GM23338 (cell line): ENCODE results near the gene RFC1. TPM values are rescaled to one million over a fixed set of nuclear protein-coding genes. Genes with fewer than 3 reads are reported as not detected.

ENCODE experiments used
- ATAC-seq: fragments of 200-7000 bp; cut with Tn5 transposase; 3 replicates; pipeline ENCODE4 v1.9.1; 2020
- DNase-seq: peaks from one replicate; pipeline ENCODE4 v3.0.0-alpha.2; 2015; ENCODE audit warnings: low spot score
- H2AFZ ChIP-seq: fragments of 200-600 bp; sonication (generic); 2 replicates; pipeline ENCODE4 v1.8.0; 2016; ENCODE audit warnings: antibody characterized with exemption, mild to moderate bottlenecking, moderate library complexity
- H3F3A ChIP-seq: fragments of 200-600 bp; sonication (generic); replicated peaks from 2 replicates; pipeline ENCODE4 v1.8.0; 2017; ENCODE audit warnings: antibody characterized with exemption, mixed run types, low read depth
- H3K27ac ChIP-seq: fragments of 200-600 bp; sonication (generic); 2 replicates; pipeline ENCODE4 v1.6.1; 2016; ENCODE audit warnings: low read depth
- H3K27me3 ChIP-seq: fragments of 200-600 bp; sonication (generic); 2 replicates; pipeline ENCODE4 v1.8.0; 2016; ENCODE audit warnings: mild to moderate bottlenecking, mixed run types, moderate library complexity; ENCODE audit not compliant: insufficient read depth
- H3K36me3 ChIP-seq: fragments of 200-600 bp; sonication (generic); 2 replicates; pipeline ENCODE4 v1.8.0; 2016; ENCODE audit warnings: mild to moderate bottlenecking; ENCODE audit not compliant: insufficient read depth
- H3K4me1 ChIP-seq: fragments of 200-600 bp; sonication (generic); 2 replicates; pipeline ENCODE4 v1.8.0; 2016; ENCODE audit warnings: mild to moderate bottlenecking, moderate library complexity; ENCODE audit not compliant: insufficient read depth
- H3K4me2 ChIP-seq: fragments of 200-600 bp; sonication (generic); 2 replicates; pipeline ENCODE4 v1.7.1; 2017; ENCODE audit warnings: mixed run types
- H3K4me3 ChIP-seq: fragments of 200-600 bp; sonication (generic); 2 replicates; pipeline ENCODE4 v1.6.1; 2016; ENCODE audit warnings: mixed run types
- H3K79me2 ChIP-seq: fragments of 200-600 bp; sonication (generic); replicated peaks from 2 replicates; pipeline ENCODE4 v1.8.0; 2017; ENCODE audit warnings: mild to moderate bottlenecking; ENCODE audit not compliant: insufficient read depth
- H3K9me2 ChIP-seq: fragments of 200-600 bp; sonication (generic); 2 replicates; pipeline ENCODE4 v1.8.0; 2017; ENCODE audit not compliant: insufficient read depth
- H4K20me1 ChIP-seq: fragments of 200-600 bp; sonication (generic); replicated peaks from 2 replicates; pipeline ENCODE4 v1.8.0; 2017; ENCODE audit warnings: mild to moderate bottlenecking; ENCODE audit not compliant: insufficient read depth
- H3K27ac Mint-ChIP-seq: 2 replicates; pipeline ENCODE4 v1.8.0; 2020; ENCODE audit warnings: inconsistent platforms, mild to moderate bottlenecking, moderate library complexity, mixed read lengths
- H3K27me3 Mint-ChIP-seq: 3 replicates; pipeline ENCODE4 v1.8.0; 2022; ENCODE audit warnings: low read depth, mild to moderate bottlenecking, moderate library complexity, mixed read lengths, inconsistent platforms; ENCODE audit not compliant: insufficient read depth, poor library complexity
- H3K36me3 Mint-ChIP-seq: 3 replicates; pipeline ENCODE4 v1.8.0; 2021; ENCODE audit warnings: low read depth, mild to moderate bottlenecking, inconsistent platforms, moderate library complexity, mixed read lengths
- H3K4me1 Mint-ChIP-seq: 3 replicates; pipeline ENCODE4 v1.8.0; 2020; ENCODE audit warnings: mild to moderate bottlenecking, inconsistent platforms, mixed read lengths
- H3K4me3 Mint-ChIP-seq: 3 replicates; pipeline ENCODE4 v1.8.0; 2021; ENCODE audit warnings: moderate library complexity, mild to moderate bottlenecking, inconsistent platforms, mixed read lengths
- H3K9me3 Mint-ChIP-seq: 3 replicates; pipeline ENCODE4 v1.8.0; 2020; ENCODE audit warnings: moderate library complexity, mild to moderate bottlenecking, inconsistent platforms, mixed read lengths
- CREB1 ChIP-seq: fragments of 250-450 bp; sonication (Bioruptor Pico); IDR thresholded peaks from 2 replicates; pipeline ENCODE4 v1.5.0; 2020; ENCODE audit warnings: low read depth, mild to moderate bottlenecking, moderate library complexity
- POLR2AphosphoS5 ChIP-seq: IDR thresholded peaks from 2 replicates; pipeline ENCODE4 v1.6.1; 2016; ENCODE audit warnings: antibody characterized with exemption, low read depth
- long read RNA-seq: library from polyadenylated mRNA; unstranded; transcript quantifications from one replicate; pipeline ENCODE4 v2.0.0, GENCODE V29; 2020; ENCODE audit not compliant: unreplicated experiment
- polyA plus RNA-seq: library from polyadenylated mRNA; unstranded; fragments of >200 nt; fragmentation: Nextera tagmentation; extraction: Ambion mirVana; gene quantifications from 2 replicates; pipeline ENCODE4 v1.2.1, GENCODE V29; 2016
- total RNA-seq: library from RNA; depleted of rRNA; stranded (reverse); fragments of >200 nt; shearing (Covaris generic); gene quantifications from 2 replicates; pipeline ENCODE4 v1.2.3, GENCODE V29; 2014; rRNA removed
- TF ChIP-seq, protein P1 (sequence below): IDR thresholded peaks from 2 replicates; pipeline ENCODE4 v1.6.1; 2016; ENCODE audit warnings: antibody characterized with exemption
- TF ChIP-seq, protein P2 (sequence below), 2 experiments: fragments of 200-600 bp in 1 of 2; sonication (generic) in 1 of 2; conservative IDR thresholded peaks; 2 replicates each; pipeline versions ENCODE4 v1.5.1 to v1.6.1; 2016 to 2017; ENCODE audit warnings: antibody characterized with exemption in 2 of 2, low read depth in 2 of 2, mild to moderate bottlenecking in 2 of 2, moderate library complexity in 1 of 2

Gene RFC1, protein sequence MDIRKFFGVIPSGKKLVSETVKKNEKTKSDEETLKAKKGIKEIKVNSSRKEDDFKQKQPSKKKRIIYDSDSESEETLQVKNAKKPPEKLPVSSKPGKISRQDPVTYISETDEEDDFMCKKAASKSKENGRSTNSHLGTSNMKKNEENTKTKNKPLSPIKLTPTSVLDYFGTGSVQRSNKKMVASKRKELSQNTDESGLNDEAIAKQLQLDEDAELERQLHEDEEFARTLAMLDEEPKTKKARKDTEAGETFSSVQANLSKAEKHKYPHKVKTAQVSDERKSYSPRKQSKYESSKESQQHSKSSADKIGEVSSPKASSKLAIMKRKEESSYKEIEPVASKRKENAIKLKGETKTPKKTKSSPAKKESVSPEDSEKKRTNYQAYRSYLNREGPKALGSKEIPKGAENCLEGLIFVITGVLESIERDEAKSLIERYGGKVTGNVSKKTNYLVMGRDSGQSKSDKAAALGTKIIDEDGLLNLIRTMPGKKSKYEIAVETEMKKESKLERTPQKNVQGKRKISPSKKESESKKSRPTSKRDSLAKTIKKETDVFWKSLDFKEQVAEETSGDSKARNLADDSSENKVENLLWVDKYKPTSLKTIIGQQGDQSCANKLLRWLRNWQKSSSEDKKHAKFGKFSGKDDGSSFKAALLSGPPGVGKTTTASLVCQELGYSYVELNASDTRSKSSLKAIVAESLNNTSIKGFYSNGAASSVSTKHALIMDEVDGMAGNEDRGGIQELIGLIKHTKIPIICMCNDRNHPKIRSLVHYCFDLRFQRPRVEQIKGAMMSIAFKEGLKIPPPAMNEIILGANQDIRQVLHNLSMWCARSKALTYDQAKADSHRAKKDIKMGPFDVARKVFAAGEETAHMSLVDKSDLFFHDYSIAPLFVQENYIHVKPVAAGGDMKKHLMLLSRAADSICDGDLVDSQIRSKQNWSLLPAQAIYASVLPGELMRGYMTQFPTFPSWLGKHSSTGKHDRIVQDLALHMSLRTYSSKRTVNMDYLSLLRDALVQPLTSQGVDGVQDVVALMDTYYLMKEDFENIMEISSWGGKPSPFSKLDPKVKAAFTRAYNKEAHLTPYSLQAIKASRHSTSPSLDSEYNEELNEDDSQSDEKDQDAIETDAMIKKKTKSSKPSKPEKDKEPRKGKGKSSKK
- total RNA-seq = 70.5 and 75.8 TPM in 2 replicates
- 194 and 228 TPM in 2 replicates for polyA plus RNA-seq
- long read RNA-seq, partial matches to known transcripts = 43 of 49 reads
- long read RNA-seq, other reads (novel, unspliced or antisense) = 6 of 49 reads

DNA sequence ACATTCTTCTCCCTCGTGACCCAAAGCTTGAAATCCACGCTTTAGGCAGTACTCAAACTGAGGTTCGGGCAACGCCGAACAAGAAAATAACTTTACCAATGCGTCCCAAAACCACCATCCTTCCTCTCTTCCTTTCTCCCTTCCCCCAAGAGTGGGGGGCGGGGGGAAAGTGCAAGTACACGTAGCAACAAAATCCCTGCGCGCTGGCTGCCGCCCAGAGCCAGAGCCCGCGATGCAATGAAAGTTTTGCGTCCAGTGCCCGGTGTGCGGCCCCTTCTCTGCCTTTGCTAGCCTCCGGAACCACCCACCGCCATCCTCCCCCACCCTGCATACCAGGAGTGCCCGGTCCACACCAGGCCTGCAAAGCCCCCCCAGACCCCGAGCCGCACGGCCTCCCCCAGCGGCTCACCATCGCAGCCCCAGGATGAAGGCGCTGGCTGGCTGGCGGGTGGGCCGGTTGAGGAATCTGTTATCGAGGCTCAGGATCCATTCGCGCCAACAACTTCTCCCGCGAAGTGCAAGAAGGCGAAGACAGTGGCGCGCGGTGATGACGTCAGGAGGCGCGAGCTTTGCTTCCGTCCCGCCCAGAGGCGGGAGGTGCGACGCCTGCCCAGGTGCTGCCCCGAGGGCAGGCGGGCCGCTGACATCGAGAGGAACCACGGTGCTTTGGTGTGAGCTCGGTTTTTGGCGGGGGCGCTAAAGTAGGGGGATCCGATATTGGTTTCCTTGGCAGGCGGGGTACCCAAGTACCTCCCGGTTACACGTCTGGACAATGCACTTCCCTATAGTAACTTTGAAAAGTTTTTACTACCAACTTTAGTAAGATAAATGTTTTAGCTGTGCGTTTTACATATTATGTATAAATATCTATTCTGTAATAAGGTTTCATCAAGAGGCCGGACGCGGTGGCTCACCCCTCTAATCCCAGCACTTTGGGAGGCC, at the start of gene RFC1:
Gene RFC1, minus strand, starts transcription at position 533 of the 942 bp plus-strand sequence. Its CDS starts 121 bp downstream, at position 412.
- H3K27me3 ChIP-seq = peaks cover 11% of the 10 kb centered on the region; the same call in 1 of the 2 replicates
- Mint-ChIP-seq H3K27me3 (peaks cover 16% of the 10 kb centered on the region), H3K4me3 (peak within 1 kb of the TSS; percentile 88), H3K9me3 (peaks cover 13% of the 10 kb centered on the region), H3K36me3 (peaks cover 8% of the 10 kb centered on the region), H3K27ac (peak within 1 kb of the TSS; percentile 97), H3K4me1 (peaks cover 9% of the 10 kb centered on the region; the same call in 2 of the 3 replicates)
- ATAC-seq (peak; percentile 96), DNase-seq (peak; percentile 99)
- H3K4me1 ChIP-seq = peaks cover 10% of the 10 kb centered on the region
- 0 out of 2 replicates have a peak, but pooled peaks cover 6% of the 10 kb centered on the region for H3K9me2 ChIP-seq
- no peaks in the 10 kb centered on the region for H3K36me3 ChIP-seq
- TF ChIP-seq POLR2AphosphoS5 = peak; percentile 93
- TF ChIP-seq, protein P1, sequence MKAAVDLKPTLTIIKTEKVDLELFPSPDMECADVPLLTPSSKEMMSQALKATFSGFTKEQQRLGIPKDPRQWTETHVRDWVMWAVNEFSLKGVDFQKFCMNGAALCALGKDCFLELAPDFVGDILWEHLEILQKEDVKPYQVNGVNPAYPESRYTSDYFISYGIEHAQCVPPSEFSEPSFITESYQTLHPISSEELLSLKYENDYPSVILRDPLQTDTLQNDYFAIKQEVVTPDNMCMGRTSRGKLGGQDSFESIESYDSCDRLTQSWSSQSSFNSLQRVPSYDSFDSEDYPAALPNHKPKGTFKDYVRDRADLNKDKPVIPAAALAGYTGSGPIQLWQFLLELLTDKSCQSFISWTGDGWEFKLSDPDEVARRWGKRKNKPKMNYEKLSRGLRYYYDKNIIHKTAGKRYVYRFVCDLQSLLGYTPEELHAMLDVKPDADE = no peak
- peak; percentile 98 for TF ChIP-seq CREB1 (CRISPR knock-in tag)
- TF ChIP-seq, protein P2, sequence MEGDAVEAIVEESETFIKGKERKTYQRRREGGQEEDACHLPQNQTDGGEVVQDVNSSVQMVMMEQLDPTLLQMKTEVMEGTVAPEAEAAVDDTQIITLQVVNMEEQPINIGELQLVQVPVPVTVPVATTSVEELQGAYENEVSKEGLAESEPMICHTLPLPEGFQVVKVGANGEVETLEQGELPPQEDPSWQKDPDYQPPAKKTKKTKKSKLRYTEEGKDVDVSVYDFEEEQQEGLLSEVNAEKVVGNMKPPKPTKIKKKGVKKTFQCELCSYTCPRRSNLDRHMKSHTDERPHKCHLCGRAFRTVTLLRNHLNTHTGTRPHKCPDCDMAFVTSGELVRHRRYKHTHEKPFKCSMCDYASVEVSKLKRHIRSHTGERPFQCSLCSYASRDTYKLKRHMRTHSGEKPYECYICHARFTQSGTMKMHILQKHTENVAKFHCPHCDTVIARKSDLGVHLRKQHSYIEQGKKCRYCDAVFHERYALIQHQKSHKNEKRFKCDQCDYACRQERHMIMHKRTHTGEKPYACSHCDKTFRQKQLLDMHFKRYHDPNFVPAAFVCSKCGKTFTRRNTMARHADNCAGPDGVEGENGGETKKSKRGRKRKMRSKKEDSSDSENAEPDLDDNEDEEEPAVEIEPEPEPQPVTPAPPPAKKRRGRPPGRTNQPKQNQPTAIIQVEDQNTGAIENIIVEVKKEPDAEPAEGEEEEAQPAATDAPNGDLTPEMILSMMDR (conservative IDR thresholded peaks at IDR 0.05; ENCODE audit: low read depth in 2 of 2) = 0 out of 4 replicates have a peak, but pooled peaks of 1 of the 2 experiments have one; percentile 7
- H3K4me3 ChIP-seq = peak within 1 kb of the TSS; percentile 96
- peaks cover 24% of the 10 kb centered on the region for H4K20me1 ChIP-seq
- peak within 1 kb of the TSS; percentile 96 for H3K4me2 ChIP-seq
- H3K79me2 ChIP-seq = peaks cover 50% of the 10 kb centered on the region
- peak within 1 kb of the TSS; percentile 95; the same call in 1 of the 2 replicates for H3K27ac ChIP-seq
- H2AFZ ChIP-seq = peak within 1 kb of the TSS; percentile 98
- 0 out of 2 replicates have a peak, but pooled peaks cover 5% of the 10 kb centered on the region for H3F3A ChIP-seq
